GM23338 (cell line): ENCODE measurements around the gene SHROOM2. TPM values are rescaled to one million over a fixed set of nuclear protein-coding genes. Genes with fewer than 3 reads are reported as not detected.

ENCODE experiments used
- ATAC-seq: fragments of 200-7000 bp; cut with Tn5 transposase; 3 replicates; pipeline ENCODE4 v1.9.1; 2020
- DNase-seq: peaks from one replicate; pipeline ENCODE4 v3.0.0-alpha.2; 2015; ENCODE audit warnings: low spot score
- H2AFZ ChIP-seq: fragments of 200-600 bp; sonication (generic); 2 replicates; pipeline ENCODE4 v1.8.0; 2016; ENCODE audit warnings: antibody characterized with exemption, mild to moderate bottlenecking, moderate library complexity
- H3F3A ChIP-seq: fragments of 200-600 bp; sonication (generic); replicated peaks from 2 replicates; pipeline ENCODE4 v1.8.0; 2017; ENCODE audit warnings: antibody characterized with exemption, mixed run types, low read depth
- H3K27ac ChIP-seq: fragments of 200-600 bp; sonication (generic); 2 replicates; pipeline ENCODE4 v1.6.1; 2016; ENCODE audit warnings: low read depth
- H3K27me3 ChIP-seq: fragments of 200-600 bp; sonication (generic); 2 replicates; pipeline ENCODE4 v1.8.0; 2016; ENCODE audit warnings: mild to moderate bottlenecking, mixed run types, moderate library complexity; ENCODE audit not compliant: insufficient read depth
- H3K36me3 ChIP-seq: fragments of 200-600 bp; sonication (generic); 2 replicates; pipeline ENCODE4 v1.8.0; 2016; ENCODE audit warnings: mild to moderate bottlenecking; ENCODE audit not compliant: insufficient read depth
- H3K4me1 ChIP-seq: fragments of 200-600 bp; sonication (generic); 2 replicates; pipeline ENCODE4 v1.8.0; 2016; ENCODE audit warnings: mild to moderate bottlenecking, moderate library complexity; ENCODE audit not compliant: insufficient read depth
- H3K4me2 ChIP-seq: fragments of 200-600 bp; sonication (generic); 2 replicates; pipeline ENCODE4 v1.7.1; 2017; ENCODE audit warnings: mixed run types
- H3K4me3 ChIP-seq: fragments of 200-600 bp; sonication (generic); 2 replicates; pipeline ENCODE4 v1.6.1; 2016; ENCODE audit warnings: mixed run types
- H3K79me2 ChIP-seq: fragments of 200-600 bp; sonication (generic); replicated peaks from 2 replicates; pipeline ENCODE4 v1.8.0; 2017; ENCODE audit warnings: mild to moderate bottlenecking; ENCODE audit not compliant: insufficient read depth
- H3K9me2 ChIP-seq: fragments of 200-600 bp; sonication (generic); 2 replicates; pipeline ENCODE4 v1.8.0; 2017; ENCODE audit not compliant: insufficient read depth
- H4K20me1 ChIP-seq: fragments of 200-600 bp; sonication (generic); replicated peaks from 2 replicates; pipeline ENCODE4 v1.8.0; 2017; ENCODE audit warnings: mild to moderate bottlenecking; ENCODE audit not compliant: insufficient read depth
- H3K27ac Mint-ChIP-seq: 2 replicates; pipeline ENCODE4 v1.8.0; 2020; ENCODE audit warnings: inconsistent platforms, mild to moderate bottlenecking, moderate library complexity, mixed read lengths
- H3K27me3 Mint-ChIP-seq: 3 replicates; pipeline ENCODE4 v1.8.0; 2022; ENCODE audit warnings: low read depth, mild to moderate bottlenecking, moderate library complexity, mixed read lengths, inconsistent platforms; ENCODE audit not compliant: insufficient read depth, poor library complexity
- H3K36me3 Mint-ChIP-seq: 3 replicates; pipeline ENCODE4 v1.8.0; 2021; ENCODE audit warnings: low read depth, mild to moderate bottlenecking, inconsistent platforms, moderate library complexity, mixed read lengths
- H3K4me1 Mint-ChIP-seq: 3 replicates; pipeline ENCODE4 v1.8.0; 2020; ENCODE audit warnings: mild to moderate bottlenecking, inconsistent platforms, mixed read lengths
- H3K4me3 Mint-ChIP-seq: 3 replicates; pipeline ENCODE4 v1.8.0; 2021; ENCODE audit warnings: moderate library complexity, mild to moderate bottlenecking, inconsistent platforms, mixed read lengths
- H3K9me3 Mint-ChIP-seq: 3 replicates; pipeline ENCODE4 v1.8.0; 2020; ENCODE audit warnings: moderate library complexity, mild to moderate bottlenecking, inconsistent platforms, mixed read lengths
- EZH2 ChIP-seq: fragments of 200-600 bp; sonication (generic); IDR thresholded peaks from one replicate; pipeline ENCODE4 v1.8.0; 2017; ENCODE audit warnings: antibody characterized with exemption, mild to moderate bottlenecking, low read depth; ENCODE audit not compliant: unreplicated experiment
- EZH2phosphoT487 ChIP-seq: fragments of 200-600 bp; sonication (generic); IDR thresholded peaks from one replicate; pipeline ENCODE4 v1.8.1; 2018; ENCODE audit warnings: antibody characterized with exemption; ENCODE audit not compliant: unreplicated experiment
- JUNB ChIP-seq: IDR thresholded peaks from one replicate; pipeline ENCODE4 v1.6.1; 2016; ENCODE audit warnings: antibody characterized with exemption; ENCODE audit not compliant: unreplicated experiment
- NANOG ChIP-seq: IDR thresholded peaks from 2 replicates; pipeline ENCODE4 v1.6.1; 2016; ENCODE audit warnings: antibody characterized with exemption, borderline replicate concordance
- POLR2AphosphoS5 ChIP-seq: IDR thresholded peaks from 2 replicates; pipeline ENCODE4 v1.6.1; 2016; ENCODE audit warnings: antibody characterized with exemption, low read depth
- STAT1 ChIP-seq: IDR thresholded peaks from one replicate; pipeline ENCODE4 v1.6.1; 2016; ENCODE audit warnings: antibody characterized with exemption; ENCODE audit not compliant: unreplicated experiment
- ZNF114 ChIP-seq: fragments of 250-450 bp; sonication (Bioruptor Pico); IDR thresholded peaks from 2 replicates; pipeline ENCODE4 v1.5.0; 2020; ENCODE audit warnings: mild to moderate bottlenecking, moderate library complexity
- ZNF331 ChIP-seq: fragments of 250-450 bp; sonication (Bioruptor Pico); IDR thresholded peaks from 2 replicates; pipeline ENCODE4 v1.5.0; 2020; ENCODE audit warnings: low read depth, mild to moderate bottlenecking, moderate library complexity
- polyA plus RNA-seq: library from polyadenylated mRNA; unstranded; fragments of >200 nt; fragmentation: Nextera tagmentation; extraction: Ambion mirVana; gene quantifications from 2 replicates; pipeline ENCODE4 v1.2.1, GENCODE V29; 2016
- total RNA-seq: library from RNA; depleted of rRNA; stranded (reverse); fragments of >200 nt; shearing (Covaris generic); gene quantifications from 2 replicates; pipeline ENCODE4 v1.2.3, GENCODE V29; 2014
- TF ChIP-seq, protein P1 (sequence below): IDR thresholded peaks from 2 replicates; pipeline ENCODE4 v1.6.1; 2016; ENCODE audit warnings: antibody characterized with exemption
- TF ChIP-seq, protein P2 (sequence below), 2 experiments: fragments of 200-600 bp in 1 of 2; sonication (generic) in 1 of 2; conservative IDR thresholded peaks; 2 replicates each; pipeline versions ENCODE4 v1.5.1 to v1.6.1; 2016 to 2017; ENCODE audit warnings: antibody characterized with exemption in 2 of 2, low read depth in 2 of 2, mild to moderate bottlenecking in 2 of 2, moderate library complexity in 1 of 2
- TF ChIP-seq, protein P3 (sequence below): IDR thresholded peaks from one replicate; pipeline ENCODE4 v1.6.1; 2018; ENCODE audit warnings: antibody characterized with exemption; ENCODE audit not compliant: unreplicated experiment

The SHROOM2 gene
- total and polyA plus RNA-seq, 2 experiments from 2014 or later = 3.5 to 15.8 TPM

DNA sequence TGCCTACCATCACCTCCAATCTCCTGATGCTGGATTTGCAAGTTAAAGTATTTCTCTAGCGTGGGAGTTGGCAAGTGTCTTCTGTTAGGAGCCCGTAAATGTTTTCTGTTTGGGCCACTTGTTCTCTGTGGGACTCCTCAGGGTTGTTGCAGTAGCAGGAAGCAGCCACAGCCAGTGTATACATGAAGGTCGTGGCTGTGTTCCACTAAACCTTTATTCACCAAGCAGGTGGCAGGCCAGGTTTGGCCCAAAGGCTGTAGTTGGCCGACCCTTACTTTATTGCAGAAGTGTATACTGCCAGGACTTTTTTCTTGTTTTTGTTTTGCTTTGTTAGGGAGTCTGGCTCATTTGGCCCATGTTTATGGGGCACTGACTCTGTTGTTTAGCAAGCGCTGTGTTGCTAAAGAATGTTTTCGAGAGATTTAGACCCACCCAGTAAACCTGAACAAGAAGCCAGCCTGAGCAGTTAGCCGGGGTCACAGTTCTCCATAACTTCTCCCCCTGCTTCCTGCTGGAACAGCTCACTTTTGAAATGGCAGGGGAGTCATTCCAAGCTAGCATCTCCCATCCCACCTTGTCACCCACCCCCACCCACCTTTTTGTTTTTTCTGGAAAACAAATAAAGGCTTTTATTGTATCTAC lies 58.8 kb downstream of the SHROOM2 start:
- H3K27ac ChIP-seq = no peak overlapping the region
- TF ChIP-seq NANOG (no peak), EZH2phosphoT487 (no peak), ZNF331 (no peak), POLR2AphosphoS5 (no peak), JUNB (no peak)
- TF ChIP-seq, protein P1, sequence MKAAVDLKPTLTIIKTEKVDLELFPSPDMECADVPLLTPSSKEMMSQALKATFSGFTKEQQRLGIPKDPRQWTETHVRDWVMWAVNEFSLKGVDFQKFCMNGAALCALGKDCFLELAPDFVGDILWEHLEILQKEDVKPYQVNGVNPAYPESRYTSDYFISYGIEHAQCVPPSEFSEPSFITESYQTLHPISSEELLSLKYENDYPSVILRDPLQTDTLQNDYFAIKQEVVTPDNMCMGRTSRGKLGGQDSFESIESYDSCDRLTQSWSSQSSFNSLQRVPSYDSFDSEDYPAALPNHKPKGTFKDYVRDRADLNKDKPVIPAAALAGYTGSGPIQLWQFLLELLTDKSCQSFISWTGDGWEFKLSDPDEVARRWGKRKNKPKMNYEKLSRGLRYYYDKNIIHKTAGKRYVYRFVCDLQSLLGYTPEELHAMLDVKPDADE = no peak
- TF ChIP-seq, protein P2, sequence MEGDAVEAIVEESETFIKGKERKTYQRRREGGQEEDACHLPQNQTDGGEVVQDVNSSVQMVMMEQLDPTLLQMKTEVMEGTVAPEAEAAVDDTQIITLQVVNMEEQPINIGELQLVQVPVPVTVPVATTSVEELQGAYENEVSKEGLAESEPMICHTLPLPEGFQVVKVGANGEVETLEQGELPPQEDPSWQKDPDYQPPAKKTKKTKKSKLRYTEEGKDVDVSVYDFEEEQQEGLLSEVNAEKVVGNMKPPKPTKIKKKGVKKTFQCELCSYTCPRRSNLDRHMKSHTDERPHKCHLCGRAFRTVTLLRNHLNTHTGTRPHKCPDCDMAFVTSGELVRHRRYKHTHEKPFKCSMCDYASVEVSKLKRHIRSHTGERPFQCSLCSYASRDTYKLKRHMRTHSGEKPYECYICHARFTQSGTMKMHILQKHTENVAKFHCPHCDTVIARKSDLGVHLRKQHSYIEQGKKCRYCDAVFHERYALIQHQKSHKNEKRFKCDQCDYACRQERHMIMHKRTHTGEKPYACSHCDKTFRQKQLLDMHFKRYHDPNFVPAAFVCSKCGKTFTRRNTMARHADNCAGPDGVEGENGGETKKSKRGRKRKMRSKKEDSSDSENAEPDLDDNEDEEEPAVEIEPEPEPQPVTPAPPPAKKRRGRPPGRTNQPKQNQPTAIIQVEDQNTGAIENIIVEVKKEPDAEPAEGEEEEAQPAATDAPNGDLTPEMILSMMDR (conservative IDR thresholded peaks at IDR 0.05; ENCODE audit: low read depth in 2 of 2) = no peak

GRCh38 chrX:9845578-9845952 lies 59.3 kb downstream of the SHROOM2 start:
- peaks cover 35% of the 10 kb centered on the region for H3K4me1 Mint-ChIP-seq
- no peak overlapping the region for H3K27ac Mint-ChIP-seq
- ATAC-seq (no peak), DNase-seq (no peak)
- H3K4me3 Mint-ChIP-seq = no peak overlapping the region
- no peaks in the 10 kb centered on the region for H4K20me1 ChIP-seq
- H3K27me3 Mint-ChIP-seq = peaks cover 4% of the 10 kb centered on the region
- peaks cover 6% of the 10 kb centered on the region for H3K4me1 ChIP-seq
- no peaks in the 10 kb centered on the region for H3K9me2 ChIP-seq
- no peaks in the 10 kb centered on the region for H3K27me3 ChIP-seq
- H3K9me3 Mint-ChIP-seq = no peaks in the 10 kb centered on the region
- no peak overlapping the region for H3K27ac ChIP-seq
- H3K4me2 ChIP-seq = no peak overlapping the region
- no peaks in the 10 kb centered on the region for H3F3A ChIP-seq
- peaks cover 15% of the 10 kb centered on the region for H3K79me2 ChIP-seq
- no peaks in the 10 kb centered on the region for H3K36me3 ChIP-seq
- H3K36me3 Mint-ChIP-seq = no peaks in the 10 kb centered on the region; the same call in 2 of the 3 replicates
- no peak overlapping the region for H3K4me3 ChIP-seq
- no peak overlapping the region for H2AFZ ChIP-seq
- TF ChIP-seq, protein P2 (conservative IDR thresholded peaks at IDR 0.05; ENCODE audit: low read depth in 2 of 2) = no peak
- TF ChIP-seq STAT1 = no peak
- TF ChIP-seq, protein P3, sequence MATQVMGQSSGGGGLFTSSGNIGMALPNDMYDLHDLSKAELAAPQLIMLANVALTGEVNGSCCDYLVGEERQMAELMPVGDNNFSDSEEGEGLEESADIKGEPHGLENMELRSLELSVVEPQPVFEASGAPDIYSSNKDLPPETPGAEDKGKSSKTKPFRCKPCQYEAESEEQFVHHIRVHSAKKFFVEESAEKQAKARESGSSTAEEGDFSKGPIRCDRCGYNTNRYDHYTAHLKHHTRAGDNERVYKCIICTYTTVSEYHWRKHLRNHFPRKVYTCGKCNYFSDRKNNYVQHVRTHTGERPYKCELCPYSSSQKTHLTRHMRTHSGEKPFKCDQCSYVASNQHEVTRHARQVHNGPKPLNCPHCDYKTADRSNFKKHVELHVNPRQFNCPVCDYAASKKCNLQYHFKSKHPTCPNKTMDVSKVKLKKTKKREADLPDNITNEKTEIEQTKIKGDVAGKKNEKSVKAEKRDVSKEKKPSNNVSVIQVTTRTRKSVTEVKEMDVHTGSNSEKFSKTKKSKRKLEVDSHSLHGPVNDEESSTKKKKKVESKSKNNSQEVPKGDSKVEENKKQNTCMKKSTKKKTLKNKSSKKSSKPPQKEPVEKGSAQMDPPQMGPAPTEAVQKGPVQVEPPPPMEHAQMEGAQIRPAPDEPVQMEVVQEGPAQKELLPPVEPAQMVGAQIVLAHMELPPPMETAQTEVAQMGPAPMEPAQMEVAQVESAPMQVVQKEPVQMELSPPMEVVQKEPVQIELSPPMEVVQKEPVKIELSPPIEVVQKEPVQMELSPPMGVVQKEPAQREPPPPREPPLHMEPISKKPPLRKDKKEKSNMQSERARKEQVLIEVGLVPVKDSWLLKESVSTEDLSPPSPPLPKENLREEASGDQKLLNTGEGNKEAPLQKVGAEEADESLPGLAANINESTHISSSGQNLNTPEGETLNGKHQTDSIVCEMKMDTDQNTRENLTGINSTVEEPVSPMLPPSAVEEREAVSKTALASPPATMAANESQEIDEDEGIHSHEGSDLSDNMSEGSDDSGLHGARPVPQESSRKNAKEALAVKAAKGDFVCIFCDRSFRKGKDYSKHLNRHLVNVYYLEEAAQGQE = no peak
- no peak for TF ChIP-seq ZNF114 (CRISPR knock-in tag)
- TF ChIP-seq EZH2 = no peak
- TF ChIP-seq JUNB = no peak
- no peak for TF ChIP-seq EZH2phosphoT487

More for the DNA sequence above, 58.8 kb downstream of the SHROOM2 start:
- no peaks in the 10 kb centered on the region; the same call in 2 of the 3 replicates for H3K36me3 Mint-ChIP-seq
- no peaks in the 10 kb centered on the region for H3K27me3 ChIP-seq
- H3F3A ChIP-seq = no peaks in the 10 kb centered on the region
- H3K9me3 Mint-ChIP-seq = no peaks in the 10 kb centered on the region
- H3K27ac Mint-ChIP-seq = no peak overlapping the region
- peaks cover 4% of the 10 kb centered on the region for H3K27me3 Mint-ChIP-seq
- no peaks in the 10 kb centered on the region for H3K36me3 ChIP-seq
- H3K4me1 ChIP-seq = peaks cover 6% of the 10 kb centered on the region
- no peak overlapping the region for H3K4me3 Mint-ChIP-seq
- H3K4me2 ChIP-seq = no peak overlapping the region
- ATAC-seq = no peak
- H2AFZ ChIP-seq = no peak overlapping the region
- peaks cover 35% of the 10 kb centered on the region for H3K4me1 Mint-ChIP-seq
- H3K79me2 ChIP-seq = peaks cover 15% of the 10 kb centered on the region
- H3K4me3 ChIP-seq = no peak overlapping the region
- H3K9me2 ChIP-seq = no peaks in the 10 kb centered on the region
- DNase-seq = no peak
- H4K20me1 ChIP-seq = no peaks in the 10 kb centered on the region
